ENCODE data around the gene ONECUT1.

- TF ChIP-seq CTCF (IDR thresholded peaks at IDR 0.05 in 8 of 11, conservative IDR thresholded peaks at IDR 0.05 in 3 of 11) = no peak
- no peak for TF ChIP-seq POLR2AphosphoS5 (IDR thresholded peaks at IDR 0.05)
Measured at GRCh38 chr15:52794665-52795463, 4.7 kb upstream of the ONECUT1 start.
